H1 (cell line): Measurements from ENCODE around the gene C14orf132. TPM values are rescaled to one million over a fixed set of nuclear protein-coding genes. Genes with fewer than 3 reads are reported as not detected.

ENCODE experiments used
- CTCF ChIA-PET: fragments of 300-600 bp; sonication (Branson Sonifier 250); formaldehyde crosslinking; loops from one replicate; lab custom pipeline; 2021; ENCODE audit not compliant: partially characterized antibody; lab: Charles Lee
- POLR2A ChIA-PET: fragments of 300-600 bp; sonication (Branson Sonifier 250); formaldehyde crosslinking; loops from one replicate; lab custom pipeline; 2021; ENCODE audit warnings: inconsistent platforms; ENCODE audit not compliant: partially characterized antibody; lab: Charles Lee
- DNase-seq, 2 experiments: peaks; one replicate each; pipeline versions ENCODE4 v3.0.0 to v3.0.0-alpha.2; 2010 to 2022; ENCODE audit warnings: low spot score in 2 of 2, low read depth in 1 of 2, mixed read lengths in 1 of 2
- FAIRE-seq: peaks from 2 replicates; lab custom pipeline; 2011; peaks lifted over from hg19 to GRCh38; lab: Jason Lieb, UNC
- H2AFZ ChIP-seq: 2 replicates; pipeline ENCODE4 v1.8.1; 2012; ENCODE audit warnings: low read length, inconsistent platforms
- H2AK5ac ChIP-seq: 2 replicates; pipeline ENCODE4 v1.6.1; 2013; ENCODE audit warnings: low read depth, low read length
- H2BK120ac ChIP-seq: replicated peaks from 2 replicates; pipeline ENCODE3; 2013; ENCODE audit warnings: low read depth, low read length, inconsistent platforms
- H2BK12ac ChIP-seq: 2 replicates; pipeline ENCODE4 v1.6.1; 2013; ENCODE audit warnings: low read depth, low read length
- H2BK15ac ChIP-seq: 2 replicates; pipeline ENCODE4 v1.6.1; 2013; ENCODE audit warnings: low read length
- H2BK20ac ChIP-seq: 2 replicates; pipeline ENCODE4 v1.6.1; 2013; ENCODE audit warnings: low read length
- H2BK5ac ChIP-seq: 2 replicates; pipeline ENCODE4 v1.6.1; 2013; ENCODE audit warnings: low read depth, low read length
- H3K14ac ChIP-seq: 2 replicates; pipeline ENCODE4 v1.6.1; 2013; ENCODE audit warnings: inconsistent platforms; ENCODE audit not compliant: insufficient read length
- H3K18ac ChIP-seq: 2 replicates; pipeline ENCODE4 v1.6.1; 2013; ENCODE audit warnings: low read length; ENCODE audit errors: extremely low read depth
- H3K23ac ChIP-seq: 2 replicates; pipeline ENCODE4 v1.6.1; 2013; ENCODE audit warnings: inconsistent platforms; ENCODE audit not compliant: insufficient read length
- H3K23me2 ChIP-seq: 2 replicates; pipeline ENCODE4 v1.6.1; 2013; ENCODE audit warnings: low read depth, low read length
- H3K27ac ChIP-seq: 2 replicates; pipeline ENCODE4 v1.6.1; 2011; ENCODE audit warnings: low read depth, low read length, inconsistent platforms
- H3K27me3 ChIP-seq, 4 experiments: replicated peaks in 1 of 4; 1 replicate in 1 of 4; 2 replicates in 3 of 4; pipeline versions ENCODE4 v1.6.1 to v1.8.1; 2011 to 2013; ENCODE audit warnings: low read length in 3 of 4, mild to moderate bottlenecking in 3 of 4, inconsistent platforms in 2 of 4, mixed read lengths in 2 of 4, moderate library complexity in 1 of 4; ENCODE audit not compliant: control insufficient read depth in 3 of 4, insufficient read depth in 3 of 4; ENCODE audit errors: extremely low read depth in 1 of 4
- H3K36me3 ChIP-seq, 4 experiments: 2 replicates each; pipeline versions ENCODE4 v1.6.1 to v1.8.1; 2011 to 2013; ENCODE audit warnings: mild to moderate bottlenecking in 4 of 4, low read length in 3 of 4, moderate library complexity in 2 of 4, control low read depth in 1 of 4, inconsistent platforms in 1 of 4; ENCODE audit not compliant: insufficient read depth in 4 of 4, control insufficient read depth in 2 of 4
- H3K4ac ChIP-seq: replicated peaks from 2 replicates; pipeline ENCODE3; 2013; ENCODE audit warnings: low read length, low read depth, mixed read lengths, inconsistent platforms; ENCODE audit not compliant: insufficient read length
- H3K4me1 ChIP-seq, 4 experiments: replicated peaks in 1 of 4; 1 replicate in 1 of 4; 2 replicates in 3 of 4; pipeline versions ENCODE4 v1.6.1 to v1.8.1; 2011 to 2013; ENCODE audit warnings: low read length in 3 of 4, inconsistent platforms in 2 of 4, mixed read lengths in 1 of 4; ENCODE audit not compliant: insufficient read depth in 4 of 4, control insufficient read depth in 3 of 4
- H3K4me2 ChIP-seq, 2 experiments: 2 replicates each; pipeline versions ENCODE4 v1.6.1 to v1.8.1; 2011 to 2013; ENCODE audit warnings: low read depth in 2 of 2, low read length in 2 of 2, control low read depth in 1 of 2, inconsistent platforms in 1 of 2, mild to moderate bottlenecking in 1 of 2; ENCODE audit not compliant: insufficient read depth in 1 of 2
- H3K4me3 ChIP-seq, 4 experiments: fragments of 200-600, 300-600 bp in 1 of 4; sonication (generic), shearing (Covaris generic), sonication (Bioruptor Twin) in 1 of 4; 2 replicates each; pipeline versions ENCODE4 v1.5.1 to v1.8.1; 2011 to 2016; ENCODE audit warnings: low read length in 4 of 4, low read depth in 3 of 4, control low read depth in 2 of 4, inconsistent platforms in 2 of 4, mild to moderate bottlenecking in 2 of 4, mixed read lengths in 1 of 4, moderate library complexity in 1 of 4; ENCODE audit not compliant: insufficient read depth in 2 of 4; ENCODE audit errors: extremely low read depth in 1 of 4
- H3K56ac ChIP-seq: replicated peaks from 2 replicates; pipeline ENCODE3; 2013; ENCODE audit warnings: low read depth, mild to moderate bottlenecking, mixed read lengths, low read length, inconsistent platforms; ENCODE audit not compliant: insufficient read length
- H3K79me1 ChIP-seq: 2 replicates; pipeline ENCODE4 v1.6.1; 2013; ENCODE audit warnings: low read depth, low read length, control low read depth
- H3K79me2 ChIP-seq, 2 experiments: 2 replicates each; pipeline versions ENCODE4 v1.6.1 to v1.8.1; 2012 to 2013; ENCODE audit warnings: low read length in 2 of 2, mild to moderate bottlenecking in 2 of 2, inconsistent platforms in 1 of 2; ENCODE audit not compliant: insufficient read depth in 2 of 2, control insufficient read depth in 1 of 2
- H3K9ac ChIP-seq, 4 experiments: replicated peaks in 1 of 4; 1 replicate in 1 of 4; 2 replicates in 3 of 4; pipeline versions ENCODE4 v1.6.1 to v1.8.1; 2011 to 2013; ENCODE audit warnings: low read depth in 3 of 4, low read length in 3 of 4, control low read depth in 2 of 4, mild to moderate bottlenecking in 2 of 4, moderate library complexity in 2 of 4, inconsistent platforms in 1 of 4; ENCODE audit errors: extremely low read depth in 1 of 4
- H3K9me3 ChIP-seq, 2 experiments: 2 replicates each; pipeline versions ENCODE4 v1.6.1 to v1.8.1; 2012 to 2013; ENCODE audit warnings: mild to moderate bottlenecking in 2 of 2, moderate library complexity in 2 of 2, control low read depth in 1 of 2, inconsistent platforms in 1 of 2, low read depth in 1 of 2, low read length in 1 of 2, mixed read lengths in 1 of 2; ENCODE audit not compliant: insufficient read depth in 2 of 2
- H4K20me1 ChIP-seq, 2 experiments: replicated peaks in 1 of 2; 2 replicates each; pipeline versions ENCODE3 to v1.8.1; 2011 to 2013; ENCODE audit warnings: inconsistent platforms in 2 of 2, low read length in 2 of 2, mild to moderate bottlenecking in 1 of 2; ENCODE audit not compliant: insufficient read depth in 2 of 2, control insufficient read depth in 1 of 2
- H4K5ac ChIP-seq: 2 replicates; pipeline ENCODE4 v1.6.1; 2013; ENCODE audit warnings: low read length, low read depth, mixed read lengths, inconsistent platforms; ENCODE audit not compliant: insufficient read length
- H4K8ac ChIP-seq: 2 replicates; pipeline ENCODE4 v1.8.0; 2013; ENCODE audit warnings: mild to moderate bottlenecking, moderate library complexity, low read length, inconsistent platforms; ENCODE audit not compliant: insufficient read depth; ENCODE audit errors: extremely low read depth
- H4K91ac ChIP-seq: replicated peaks from 2 replicates; pipeline ENCODE3; 2013; ENCODE audit warnings: low read length, mixed read lengths, inconsistent platforms; ENCODE audit not compliant: insufficient read length
- SP2 ChIP-seq: IDR thresholded peaks from 2 replicates; pipeline ENCODE4 v1.6.1; 2012; ENCODE audit warnings: mild to moderate bottlenecking, low read length, inconsistent platforms
- WGBS, 2 experiments: shearing (Covaris generic) in 1 of 2; methylation state at CpG; one replicate each; pipeline versions ENCODE4 v1.1.6 to v1.1.7; 2013 to 2015; ENCODE audit warnings: low lambda C conversion rate in 2 of 2, mixed read lengths in 2 of 2, inconsistent platforms in 1 of 2, low coverage in 1 of 2, missing lambda C conversion rate in 1 of 2; ENCODE audit not compliant: insufficient replicate concordance in 2 of 2, insufficient coverage in 1 of 2, insufficient read length in 1 of 2; ENCODE audit errors: extremely low coverage in 1 of 2, missing lambda C conversion rate in 1 of 2; 5-methylcytosine and 5-hydroxymethylcytosine counted together
- polyA plus RNA-seq, 7 experiments: library from polyadenylated mRNA; depleted of rRNA in 3 of 7; stranded (reverse) in 5 of 7; unstranded in 2 of 7; fragments of >200 nt in 5 of 7; fragments of 200-250 nt in 2 of 7; gene quantifications; 1 replicate in 5 of 7; 2 replicates in 1 of 7; 4 replicates in 1 of 7; pipeline versions ENCODE4 v1.2.1 to v1.2.3, GENCODE V29; 2011 to 2013; ENCODE audit warnings: missing spikeins in 2 of 7, mixed read lengths in 2 of 7
- total RNA-seq: library from RNA; stranded (reverse); fragmentation: NEBNext Ultra II Directional; extraction: Animal tissue kit (Norgen Biotek cat#: 25700); gene quantifications from 2 replicates; pipeline ENCODE4 v1.2.1, GENCODE V29; 2021

C14orf132 gene
- total and polyA plus RNA-seq, 2 of the 8 experiments (the other 6 are each of a cell fraction or from before 2014, with no cell fraction given), result 11.7 to 32.5 TPM

DNA sequence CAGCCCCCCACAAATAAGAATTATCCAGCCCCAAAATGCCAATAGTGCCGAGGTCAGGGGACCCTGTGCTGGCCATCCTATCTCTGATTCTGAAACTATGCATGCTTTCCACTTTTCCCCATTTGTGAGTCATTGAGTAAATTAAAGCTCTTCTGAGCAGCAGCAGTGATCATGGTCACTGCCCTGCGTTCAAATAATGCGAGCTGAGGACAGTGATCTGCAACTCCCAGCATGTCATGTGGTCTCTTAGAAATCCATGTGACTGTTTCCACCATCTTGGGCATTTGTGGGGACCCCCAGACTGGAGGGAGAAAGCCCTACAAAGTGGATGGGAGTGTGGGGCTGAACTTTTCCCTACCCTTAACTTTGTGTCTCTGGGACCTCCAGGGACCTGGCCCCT lies 53.8 kb downstream of the C14orf132 start:
- H3K23ac ChIP-seq, result no peak overlapping the region
- peaks cover 6 to 14% (median 9%) of the 10 kb centered on the region in 4 experiments for H3K4me1 ChIP-seq
- H2BK120ac ChIP-seq, result no peak overlapping the region
- 78% methylated on average over 3 of the region's 3 CpGs; no CpG with 5 or more reads in 1 of the 2 experiments for WGBS, 2 experiments
- H3K79me1 ChIP-seq, result no peaks in the 10 kb centered on the region
- H3K23me2 ChIP-seq, result no peaks in the 10 kb centered on the region
- no peak for FAIRE-seq
- no peak for DNase-seq
- no peak overlapping the region for H3K4me3 ChIP-seq
- H3K18ac ChIP-seq, result no peak overlapping the region
- no peaks in the 10 kb centered on the region for H3K9me3 ChIP-seq
- H3K4ac ChIP-seq, result no peak overlapping the region
- no peak overlapping the region for H3K14ac ChIP-seq
- no peak overlapping the region for H4K91ac ChIP-seq
- H2BK15ac ChIP-seq, result no peak overlapping the region
- TF ChIP-seq SP2, result no peak
- H3K56ac ChIP-seq, result no peak overlapping the region
- peaks cover 0 to 4% (median 1%) of the 10 kb centered on the region in 4 experiments; a peak in 3 of 8 replicates for H3K36me3 ChIP-seq
- H3K27ac ChIP-seq, result no peak overlapping the region
- POLR2A ChIA-PET, result interaction anchor here (1.0 kb wide), 1 partner anchor 10 kb away, joined by 5 read pairs; no protein-coding TSS in a partner anchor
- H2BK20ac ChIP-seq, result no peak overlapping the region
- no peaks in the 10 kb centered on the region for H3K79me2 ChIP-seq
- no peak overlapping the region for H3K9ac ChIP-seq
- no peaks in the 10 kb centered on the region for H3K27me3 ChIP-seq
- H2AK5ac ChIP-seq, result no peak overlapping the region
- H4K5ac ChIP-seq, result no peak overlapping the region
- CTCF ChIA-PET, result interaction anchor here (0.7 to 3.6 kb wide), 11 partner anchors 8 to 529 kb away, joined by 3 to 18 read pairs (median 4); no protein-coding TSS in a partner anchor
- H2BK5ac ChIP-seq, result no peak overlapping the region
- H2BK12ac ChIP-seq, result no peak overlapping the region
- H2AFZ ChIP-seq, result no peak overlapping the region
- H3K4me2 ChIP-seq, result no peak overlapping the region
- H4K8ac ChIP-seq, result no peak overlapping the region
- H4K20me1 ChIP-seq, result peaks cover 0 to 1% of the 10 kb centered on the region in 2 experiments
